Measurements from ENCODE around the gene PDXP. TPM values are rescaled to one million over a fixed set of nuclear protein-coding genes. Genes with fewer than 3 reads are reported as not detected.

The PDXP gene
- total and polyA plus RNA-seq, 2 of the 13 experiments (the other 11 are each of a cell fraction or from before 2014, with no cell fraction given), result 58.2 to 70.6 TPM

- TF ChIP-seq HMGXB3 (CRISPR knock-in tag; IDR thresholded peaks at IDR 0.05; ENCODE audit: borderline replicate concordance) (no peak), ZNF816 (CRISPR knock-in tag; IDR thresholded peaks at IDR 0.05; ENCODE audit: borderline replicate concordance) (no peak), HMGA1 (CRISPR knock-in tag; conservative IDR thresholded peaks at IDR 0.05) (no peak), ETV5 (CRISPR knock-in tag; IDR thresholded peaks at IDR 0.05; ENCODE audit: borderline replicate concordance) (peak; percentile 88), NONO (IDR thresholded peaks at IDR 0.05) (no peak), NONO (CRISPR knock-in tag; conservative IDR thresholded peaks at IDR 0.05) (peak; percentile 90), SP4 (CRISPR knock-in tag; IDR thresholded peaks at IDR 0.05) (peak; percentile 74), MTERF4 (CRISPR knock-in tag; IDR thresholded peaks at IDR 0.05) (no peak), ATAD3A (CRISPR knock-in tag; IDR thresholded peaks at IDR 0.05) (no peak), ZNF180 (CRISPR knock-in tag; IDR thresholded peaks at IDR 0.05; ENCODE audit: borderline replicate concordance, low read depth) (no peak), ZNF383 (CRISPR knock-in tag; IDR thresholded peaks at IDR 0.05; ENCODE audit: borderline replicate concordance) (no peak)
Measured at GRCh38 chr22:37633625-37634416, 24.7 kb upstream of the PDXP start (continued).

Measured in HepG2 (cell line).